ENCODE results near the gene WDR74.
A peak's percentile ranks its signal among the peaks of the same experiment; 100 is the strongest.

Gene WDR74

DNA sequence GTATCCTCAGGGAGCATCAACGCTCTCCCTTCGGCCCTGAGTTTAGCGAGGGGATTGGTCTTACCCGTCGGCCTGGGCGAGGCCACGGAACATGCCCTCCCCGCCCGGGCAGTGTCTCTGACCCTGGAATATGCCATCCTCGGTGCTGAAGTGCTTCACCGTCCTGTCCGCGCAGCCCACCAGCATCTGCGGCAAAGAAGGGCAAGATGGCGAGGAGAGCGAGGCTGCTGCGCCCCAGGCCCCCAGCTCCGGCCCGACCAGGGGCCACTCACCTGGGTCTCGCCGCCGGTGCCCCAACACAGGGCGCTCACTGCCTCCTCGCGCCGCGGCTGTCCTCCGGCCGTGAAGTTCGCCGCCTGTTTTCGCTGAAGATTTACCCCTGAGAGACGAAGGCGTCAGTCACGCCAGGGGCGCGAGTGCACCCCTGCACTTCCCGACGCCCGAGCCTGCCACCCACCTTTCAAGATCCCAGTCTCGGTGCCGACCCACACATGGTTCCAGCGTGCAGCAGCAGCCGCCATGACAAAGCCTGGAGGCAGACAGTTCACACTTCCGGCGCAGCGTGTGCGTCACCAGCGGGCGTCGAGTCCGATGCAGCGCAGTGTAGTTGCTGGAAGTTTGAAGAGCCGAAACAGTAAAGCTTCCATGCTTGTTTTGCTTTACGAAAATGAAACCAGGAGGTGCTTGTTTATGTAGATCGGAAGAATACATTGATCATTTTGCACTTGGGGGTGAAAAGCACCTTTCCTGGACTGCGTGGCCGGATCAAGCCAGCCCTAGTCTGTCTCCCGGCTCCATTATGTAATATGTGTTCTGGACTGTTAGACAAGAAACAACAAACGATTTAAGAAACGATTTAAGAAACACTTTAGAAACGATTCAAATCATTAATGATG, at the start of gene WDR74:
WDR74 (minus strand) TSS at position 541 of the 896 bp plus-strand sequence; CDS start at position 521, 20 bp downstream.
- Mint-ChIP-seq H3K4me1 (peaks cover 46% of the 10 kb centered on the region), H3K4me3 (no peak within 1 kb of the TSS), H3K9me3 (no peaks in the 10 kb centered on the region), H3K27ac (no peak within 1 kb of the TSS), H3K27me3 (no peaks in the 10 kb centered on the region), H3K36me3 (ENCODE audit: low read depth) (peaks cover 32% of the 10 kb centered on the region)
- ATAC-seq (peak; percentile 48), DNase-seq (peak; percentile 92)

DNA sequence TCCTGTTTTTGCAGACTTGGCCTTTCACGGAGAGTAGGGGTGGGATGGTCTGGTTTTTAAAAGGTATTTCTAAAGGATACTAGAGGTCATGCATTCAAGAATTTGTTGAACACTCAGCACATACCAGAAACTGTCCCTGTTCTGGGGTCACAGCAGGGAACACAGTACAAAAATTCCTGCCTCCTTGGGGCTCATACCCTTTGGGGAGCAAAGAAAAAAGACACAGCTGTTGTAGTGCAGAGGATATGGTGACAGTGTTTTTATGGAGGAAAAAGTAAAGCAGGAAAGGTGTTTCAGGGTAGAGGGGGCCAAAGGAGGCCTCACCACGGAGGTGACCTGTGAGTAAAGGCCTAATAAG, 49.7 kb upstream of the WDR74 start:
- no peak overlapping the region for H3K27ac Mint-ChIP-seq
- no peak overlapping the region for H3K4me3 Mint-ChIP-seq

DNA sequence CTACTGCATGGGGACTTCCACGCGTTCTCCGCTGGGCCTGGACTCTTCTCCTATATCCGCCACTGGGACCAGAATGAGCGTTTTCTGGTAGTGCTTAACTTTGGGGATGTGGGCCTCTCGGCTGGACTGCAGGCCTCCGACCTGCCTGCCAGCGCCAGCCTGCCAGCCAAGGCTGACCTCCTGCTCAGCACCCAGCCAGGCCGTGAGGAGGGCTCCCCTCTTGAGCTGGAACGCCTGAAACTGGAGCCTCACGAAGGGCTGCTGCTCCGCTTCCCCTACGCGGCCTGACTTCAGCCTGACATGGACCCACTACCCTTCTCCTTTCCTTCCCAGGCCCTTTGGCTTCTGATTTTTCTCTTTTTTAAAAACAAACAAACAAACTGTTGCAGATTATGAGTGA, 49.0 kb upstream of the WDR74 start:
- H3K4me3 Mint-ChIP-seq, result no peak overlapping the region
- no peak for DNase-seq
- H3K27ac Mint-ChIP-seq, result no peak overlapping the region
- H3K9me3 Mint-ChIP-seq, result no peaks in the 10 kb centered on the region
- no peaks in the 10 kb centered on the region for H3K27me3 Mint-ChIP-seq
- H3K36me3 Mint-ChIP-seq (ENCODE audit: low read depth), result peaks cover 60% of the 10 kb centered on the region
- no peak for ATAC-seq
- peaks cover 34% of the 10 kb centered on the region for H3K4me1 Mint-ChIP-seq

More for the DNA sequence above, 49.7 kb upstream of the WDR74 start:
- DNase-seq (no peak), ATAC-seq (no peak)
- H3K27me3 Mint-ChIP-seq, result no peaks in the 10 kb centered on the region
- peaks cover 53% of the 10 kb centered on the region for H3K36me3 Mint-ChIP-seq (ENCODE audit: low read depth)
- peaks cover 27% of the 10 kb centered on the region for H3K4me1 Mint-ChIP-seq
- H3K9me3 Mint-ChIP-seq, result no peaks in the 10 kb centered on the region

DNA sequence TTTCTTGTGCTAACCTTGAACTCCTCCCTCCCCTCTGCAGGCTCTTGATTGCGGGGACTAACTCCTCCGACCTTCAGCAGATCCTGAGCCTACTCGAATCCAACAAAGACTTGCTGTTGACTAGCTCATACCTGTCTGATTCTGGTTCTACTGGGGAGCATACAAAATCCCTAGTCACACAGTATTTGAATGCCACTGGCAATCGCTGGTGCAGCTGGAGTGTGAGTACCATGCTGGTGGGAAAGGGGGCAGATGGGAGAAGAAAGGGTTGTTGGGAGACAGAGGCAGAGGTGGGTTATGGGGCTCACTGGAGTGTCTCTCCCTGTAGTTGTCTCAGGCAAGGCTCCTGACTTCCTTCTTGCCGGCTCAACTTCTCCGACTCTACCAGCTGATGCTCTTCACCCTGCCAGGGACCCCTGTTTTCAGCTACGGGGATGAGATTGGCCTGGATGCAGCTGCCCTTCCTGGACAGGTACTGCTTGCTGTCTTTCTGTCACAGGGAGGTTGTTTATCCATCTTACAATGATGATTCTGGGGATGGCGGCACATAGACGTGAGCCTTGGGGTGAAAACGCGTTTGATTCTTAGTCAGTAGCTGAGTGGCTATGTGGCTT, 45.9 kb upstream of the WDR74 start:
- Mint-ChIP-seq H3K9me3 (no peaks in the 10 kb centered on the region), H3K36me3 (ENCODE audit: low read depth) (peaks cover 87% of the 10 kb centered on the region), H3K27me3 (no peaks in the 10 kb centered on the region), H3K27ac (peak overlapping the region; percentile 76), H3K4me3 (peak overlapping the region; percentile 66), H3K4me1 (peaks cover 54% of the 10 kb centered on the region)
- DNase-seq, result no peak
- ATAC-seq, result no peak

DNA sequence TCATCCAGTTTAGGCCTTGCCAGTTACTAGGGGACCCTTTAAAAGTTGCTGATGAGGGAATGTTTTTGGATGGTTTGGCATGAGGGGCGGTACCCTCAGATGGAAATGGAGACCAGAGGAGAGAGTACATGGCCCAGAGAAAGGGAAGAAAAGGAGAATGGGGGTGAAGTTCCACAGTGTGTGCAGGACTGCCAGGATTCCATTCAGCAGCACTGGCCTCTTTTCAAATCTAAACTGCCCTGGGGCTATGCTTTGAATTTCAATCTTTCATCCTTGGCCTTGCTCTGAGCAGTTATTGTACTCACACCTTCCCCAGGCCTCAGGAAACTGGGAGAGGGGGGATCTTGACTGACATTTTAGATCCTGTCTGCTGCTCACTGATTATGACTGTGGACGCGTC, 44.3 kb upstream of the WDR74 start:
- Mint-ChIP-seq H3K36me3 (ENCODE audit: low read depth) (peaks cover 77% of the 10 kb centered on the region), H3K9me3 (no peaks in the 10 kb centered on the region), H3K27me3 (no peaks in the 10 kb centered on the region), H3K4me3 (peak overlapping the region; percentile 100), H3K27ac (peak overlapping the region; percentile 100), H3K4me1 (peaks cover 56% of the 10 kb centered on the region)
- ATAC-seq (no peak), DNase-seq (no peak)

DNA sequence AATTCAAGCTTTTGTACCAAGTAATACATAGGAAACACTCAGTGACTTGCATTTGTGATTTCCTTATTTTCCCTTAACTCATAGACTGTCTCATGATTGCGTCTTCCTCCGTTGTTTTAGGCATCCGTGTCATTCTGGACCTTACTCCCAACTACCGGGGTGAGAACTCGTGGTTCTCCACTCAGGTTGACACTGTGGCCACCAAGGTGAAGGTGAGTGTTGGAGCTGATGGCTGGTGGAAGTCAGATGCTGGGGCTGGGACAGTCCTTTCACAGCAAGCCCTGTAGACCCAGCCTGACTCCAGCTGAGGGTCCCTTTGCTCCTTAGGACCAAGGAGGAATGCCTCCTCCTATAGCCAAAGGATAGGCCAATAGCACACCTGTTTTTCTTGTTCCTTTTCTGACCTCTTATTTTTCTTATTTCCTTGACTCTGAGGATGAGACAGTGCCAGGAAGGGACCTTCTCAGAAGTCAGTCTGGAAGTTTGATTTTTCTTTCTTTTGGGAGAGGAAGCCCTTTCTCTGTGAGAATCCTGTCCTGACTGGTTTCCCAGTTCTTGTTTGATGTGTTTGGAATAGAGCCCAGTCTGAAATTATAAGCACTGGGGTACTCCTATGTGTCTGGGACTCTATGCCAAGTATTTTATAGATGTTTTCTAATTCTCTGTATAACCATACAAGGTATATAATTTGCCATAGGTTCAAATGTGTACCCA, 43.6 kb upstream of the WDR74 start:
- ATAC-seq, result no peak

DNA sequence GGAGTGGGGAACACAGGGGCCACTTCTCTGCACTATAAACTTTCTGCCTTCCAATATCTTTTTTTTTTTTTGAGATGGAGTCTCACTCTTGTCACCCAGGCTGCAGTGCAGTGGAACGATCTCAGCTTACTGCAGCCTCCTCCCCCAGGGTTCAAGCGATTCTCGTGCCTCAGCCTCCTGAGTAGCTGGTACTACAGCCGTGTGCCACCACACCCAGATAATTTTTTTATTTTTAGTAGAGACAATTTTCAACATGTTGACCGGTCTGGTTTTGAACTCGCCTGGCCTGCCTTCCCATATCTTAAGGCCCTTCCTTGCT, 43.0 kb upstream of the WDR74 start:
- Mint-ChIP-seq H3K27ac (peak overlapping the region; percentile 100), H3K4me3 (peak overlapping the region; percentile 100), H3K36me3 (ENCODE audit: low read depth) (peaks cover 71% of the 10 kb centered on the region), H3K4me1 (peaks cover 54% of the 10 kb centered on the region), H3K9me3 (no peaks in the 10 kb centered on the region), H3K27me3 (no peaks in the 10 kb centered on the region)
- ATAC-seq (no peak), DNase-seq (no peak)

More for the DNA sequence above, 43.6 kb upstream of the WDR74 start:
- Mint-ChIP-seq H3K4me3 (peak overlapping the region; percentile 100), H3K27me3 (no peaks in the 10 kb centered on the region), H3K4me1 (peaks cover 56% of the 10 kb centered on the region), H3K9me3 (no peaks in the 10 kb centered on the region), H3K27ac (peak overlapping the region; percentile 100), H3K36me3 (ENCODE audit: low read depth) (peaks cover 71% of the 10 kb centered on the region)
- DNase-seq, result no peak

DNA sequence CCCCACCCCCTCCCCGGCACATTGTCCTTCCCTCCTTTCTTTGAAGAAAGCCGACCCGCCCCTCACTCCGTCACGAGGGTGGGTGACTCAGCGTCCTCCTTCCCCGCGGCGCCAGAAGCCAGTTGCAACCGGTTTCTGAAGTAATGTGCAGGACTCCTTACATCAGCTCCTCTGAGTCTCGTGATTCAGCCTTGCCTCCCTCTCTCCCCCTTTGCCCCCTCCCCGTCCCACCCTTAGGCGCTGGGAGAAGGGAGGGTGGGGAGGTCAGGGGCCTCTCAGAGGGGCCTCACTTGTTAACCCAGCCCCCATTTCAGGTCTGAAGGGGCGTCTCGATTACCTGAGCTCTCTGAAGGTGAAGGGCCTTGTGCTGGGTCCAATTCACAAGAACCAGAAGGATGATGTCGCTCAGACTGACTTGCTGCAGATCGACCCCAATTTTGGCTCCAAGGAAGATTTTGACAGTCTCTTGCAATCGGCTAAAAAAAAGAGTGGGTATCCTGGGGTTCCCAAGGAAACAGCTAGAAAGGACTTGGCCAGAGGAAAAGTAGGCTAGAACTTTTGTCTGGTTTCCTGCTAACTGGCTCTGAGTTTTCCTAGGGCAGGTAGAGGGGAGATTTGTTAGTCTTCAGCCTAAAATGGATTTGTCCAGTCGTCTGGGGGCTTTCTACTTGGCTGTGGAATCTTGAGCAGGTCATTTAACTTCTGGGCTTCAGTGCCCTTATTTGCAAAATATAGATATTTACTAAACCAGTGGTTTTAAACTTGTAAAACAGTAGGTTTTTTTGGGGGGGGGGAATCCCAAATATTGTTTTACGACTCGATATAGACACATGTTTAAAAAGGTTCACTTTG, 42.4 kb upstream of the WDR74 start:
- ATAC-seq (peak; percentile 70), DNase-seq (peak; percentile 96)
- H3K4me1 Mint-ChIP-seq, result peaks cover 54% of the 10 kb centered on the region
- peaks cover 69% of the 10 kb centered on the region for H3K36me3 Mint-ChIP-seq (ENCODE audit: low read depth)
- no peaks in the 10 kb centered on the region for H3K27me3 Mint-ChIP-seq
- peak overlapping the region; percentile 100 for H3K4me3 Mint-ChIP-seq
- H3K9me3 Mint-ChIP-seq, result no peaks in the 10 kb centered on the region
- peak overlapping the region; percentile 100 for H3K27ac Mint-ChIP-seq

DNA sequence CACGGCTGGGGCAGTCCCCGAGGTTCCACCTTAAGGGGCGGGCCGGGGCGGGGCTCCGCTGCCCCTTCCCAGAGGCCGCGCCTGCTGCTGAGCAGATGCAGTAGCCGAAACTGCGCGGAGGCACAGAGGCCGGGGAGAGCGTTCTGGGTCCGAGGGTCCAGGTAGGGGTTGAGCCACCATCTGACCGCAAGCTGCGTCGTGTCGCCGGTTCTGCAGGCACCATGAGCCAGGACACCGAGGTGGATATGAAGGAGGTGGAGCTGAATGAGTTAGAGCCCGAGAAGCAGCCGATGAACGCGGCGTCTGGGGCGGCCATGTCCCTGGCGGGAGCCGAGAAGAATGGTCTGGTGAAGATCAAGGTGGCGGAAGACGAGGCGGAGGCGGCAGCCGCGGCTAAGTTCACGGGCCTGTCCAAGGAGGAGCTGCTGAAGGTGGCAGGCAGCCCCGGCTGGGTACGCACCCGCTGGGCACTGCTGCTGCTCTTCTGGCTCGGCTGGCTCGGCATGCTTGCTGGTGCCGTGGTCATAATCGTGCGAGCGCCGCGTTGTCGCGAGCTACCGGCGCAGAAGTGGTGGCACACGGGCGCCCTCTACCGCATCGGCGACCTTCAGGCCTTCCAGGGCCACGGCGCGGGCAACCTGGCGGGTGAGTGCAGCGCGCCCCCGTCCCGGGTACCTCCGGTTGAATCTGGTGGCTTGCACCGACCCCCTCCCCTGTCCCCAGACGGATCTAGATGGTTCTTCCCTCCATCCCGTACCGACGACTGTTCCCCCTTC, 41.6 kb upstream of the WDR74 start, which contains the start of gene SLC3A2:
SLC3A2 (plus strand) TSS at position 94 of the 776 bp plus-strand sequence; CDS start at position 222, 128 bp downstream.
- ATAC-seq (peak; percentile 80), DNase-seq (peak; percentile 85)
- Mint-ChIP-seq H3K4me1 (peaks cover 54% of the 10 kb centered on the region), H3K27ac (peak within 1 kb of the TSS; percentile 100), H3K9me3 (no peaks in the 10 kb centered on the region), H3K27me3 (no peaks in the 10 kb centered on the region), H3K4me3 (peak within 1 kb of the TSS; percentile 100), H3K36me3 (ENCODE audit: low read depth) (peaks cover 61% of the 10 kb centered on the region)

DNA sequence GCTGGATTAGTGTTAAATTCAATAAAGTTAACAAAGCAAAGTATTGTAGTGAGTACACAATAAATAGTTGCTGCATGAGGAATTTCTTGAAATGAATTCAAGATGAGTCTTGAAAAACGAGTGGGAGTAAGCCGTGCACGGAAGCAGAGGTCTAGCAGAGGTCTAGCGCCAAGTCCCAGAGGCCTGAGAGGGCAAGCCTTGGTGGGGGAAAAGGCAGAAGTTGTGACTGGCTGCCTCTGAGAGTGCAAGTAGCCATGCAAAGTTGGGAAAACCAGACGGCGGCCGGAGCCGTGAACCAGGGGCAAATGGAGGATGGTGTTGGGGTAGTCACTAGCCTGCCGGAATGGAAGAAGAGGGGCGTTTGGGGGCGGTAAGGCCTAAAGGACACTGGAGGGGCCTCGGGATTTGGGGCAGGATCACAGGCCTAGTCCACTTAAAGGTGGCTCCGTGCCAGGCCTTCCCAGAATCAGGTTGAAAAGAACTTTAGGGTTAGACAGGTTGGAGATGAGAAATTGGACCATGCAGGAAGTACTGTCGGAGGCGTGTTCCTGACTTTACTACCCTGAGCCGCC, 40.9 kb upstream of the WDR74 start:
- DNase-seq, result peak; percentile 49

DNA sequence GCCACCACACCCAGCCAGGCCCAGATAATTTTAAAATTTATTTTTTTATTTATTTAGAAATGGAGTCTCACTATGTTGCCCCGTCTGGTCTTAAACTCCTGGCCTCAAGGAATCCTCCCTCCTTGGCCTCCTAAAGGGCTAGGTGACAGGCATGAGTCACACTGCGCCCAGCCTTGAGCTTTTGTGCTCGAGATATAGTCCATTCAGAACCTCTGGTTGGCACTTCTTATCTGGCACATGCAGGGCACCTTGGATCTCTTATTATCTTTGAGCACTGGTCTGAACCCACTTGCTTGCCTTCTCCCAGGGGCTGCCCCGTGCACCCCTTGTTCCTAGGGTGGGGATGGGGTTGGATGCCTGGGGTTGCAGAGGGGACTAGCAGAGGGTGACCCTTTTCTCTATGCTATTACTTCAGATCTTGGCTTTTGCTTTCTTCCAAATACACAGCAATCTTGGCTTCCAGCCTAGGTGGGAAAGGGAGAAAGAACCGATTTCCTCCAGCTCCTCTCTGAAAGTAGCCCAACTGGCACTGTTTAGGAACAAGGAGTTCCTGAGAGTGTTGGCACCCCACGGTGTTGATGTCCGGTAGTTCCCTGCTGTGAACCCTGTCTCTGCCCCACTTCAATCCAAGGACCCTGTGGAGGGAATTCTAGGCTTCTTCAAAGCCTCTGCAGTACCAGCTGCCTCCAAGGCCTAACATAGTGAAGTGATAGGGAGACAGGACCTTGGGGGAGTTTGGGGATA, 40.0 kb upstream of the WDR74 start:
- peaks cover 41% of the 10 kb centered on the region for H3K4me1 Mint-ChIP-seq
- H3K4me3 Mint-ChIP-seq, result peak overlapping the region; percentile 100
- H3K27ac Mint-ChIP-seq, result peak overlapping the region; percentile 100
- DNase-seq, result no peak
- no peak for ATAC-seq
- H3K9me3 Mint-ChIP-seq, result no peaks in the 10 kb centered on the region
- no peaks in the 10 kb centered on the region for H3K27me3 Mint-ChIP-seq
- H3K36me3 Mint-ChIP-seq (ENCODE audit: low read depth), result peaks cover 47% of the 10 kb centered on the region

More for the DNA sequence above, 40.9 kb upstream of the WDR74 start:
- H3K9me3 Mint-ChIP-seq, result no peaks in the 10 kb centered on the region
- H3K4me1 Mint-ChIP-seq, result peaks cover 48% of the 10 kb centered on the region
- no peaks in the 10 kb centered on the region for H3K27me3 Mint-ChIP-seq
- H3K36me3 Mint-ChIP-seq (ENCODE audit: low read depth), result peaks cover 54% of the 10 kb centered on the region
- ATAC-seq, result peak; percentile 18
- H3K27ac Mint-ChIP-seq, result peak overlapping the region; percentile 100
- peak overlapping the region; percentile 100 for H3K4me3 Mint-ChIP-seq

DNA sequence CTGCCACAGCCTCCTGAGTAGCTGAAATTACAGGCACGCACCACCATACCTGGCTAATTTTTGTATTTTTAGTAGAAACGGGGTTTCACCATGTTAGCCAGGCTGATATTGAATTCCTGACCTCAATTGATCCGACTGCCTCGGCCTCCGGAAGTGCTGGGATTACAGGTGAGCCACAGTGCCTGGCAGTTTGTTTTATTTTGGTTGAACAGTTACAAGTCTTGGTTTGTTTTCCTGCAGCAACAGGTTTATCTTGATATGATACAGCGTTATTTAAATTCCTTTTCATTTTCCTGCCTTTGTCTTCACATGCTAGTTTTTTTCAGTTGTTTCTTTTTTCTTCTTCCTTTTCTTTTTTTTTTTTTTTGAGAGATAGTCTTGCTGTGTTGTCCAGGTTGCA, 37.3 kb upstream of the WDR74 start:
- no peak overlapping the region for H3K27ac Mint-ChIP-seq
- peaks cover 17% of the 10 kb centered on the region for H3K4me1 Mint-ChIP-seq
- no peak overlapping the region for H3K4me3 Mint-ChIP-seq
- peaks cover 26% of the 10 kb centered on the region for H3K36me3 Mint-ChIP-seq (ENCODE audit: low read depth)
- no peak for ATAC-seq
- no peaks in the 10 kb centered on the region for H3K27me3 Mint-ChIP-seq
- DNase-seq, result no peak
- H3K9me3 Mint-ChIP-seq, result no peaks in the 10 kb centered on the region
